PFSK-1 (cell line): ENCODE results near the gene RPS6KA5.

ENCODE experiments used
- FOXP2 ChIP-seq: optimal IDR thresholded peaks from 2 replicates; pipeline ENCODE3; 2011; ENCODE audit warnings: borderline replicate concordance, control low read depth, inconsistent platforms; ENCODE audit not compliant: insufficient read depth; ENCODE audit errors: extremely low read length, extremely low read depth
- POLR2AphosphoS5 ChIP-seq: IDR thresholded peaks from 2 replicates; pipeline ENCODE4 v1.6.1; 2012; ENCODE audit warnings: low read depth, mild to moderate bottlenecking, control low read depth, low read length, moderate library complexity
- SIN3A ChIP-seq: IDR thresholded peaks from 2 replicates; pipeline ENCODE4 v1.6.1; 2012; ENCODE audit warnings: mild to moderate bottlenecking, low read length, moderate library complexity, borderline replicate concordance; ENCODE audit not compliant: insufficient read depth
- TAF1 ChIP-seq: IDR thresholded peaks from 2 replicates; pipeline ENCODE4 v1.6.1; 2012; ENCODE audit warnings: low read length, control low read depth, borderline replicate concordance; ENCODE audit not compliant: insufficient read depth
- TF ChIP-seq, protein P1 (sequence below), 2 experiments: IDR thresholded peaks; 2 replicates each; pipeline versions ENCODE4 v1.6.1 to v1.8.0; 2011 to 2012; ENCODE audit warnings: low read depth in 2 of 2, low read length in 2 of 2, control low read depth in 1 of 2, inconsistent platforms in 1 of 2, mild to moderate bottlenecking in 1 of 2, moderate library complexity in 1 of 2; ENCODE audit not compliant: insufficient read depth in 1 of 2

Gene RPS6KA5

DNA sequence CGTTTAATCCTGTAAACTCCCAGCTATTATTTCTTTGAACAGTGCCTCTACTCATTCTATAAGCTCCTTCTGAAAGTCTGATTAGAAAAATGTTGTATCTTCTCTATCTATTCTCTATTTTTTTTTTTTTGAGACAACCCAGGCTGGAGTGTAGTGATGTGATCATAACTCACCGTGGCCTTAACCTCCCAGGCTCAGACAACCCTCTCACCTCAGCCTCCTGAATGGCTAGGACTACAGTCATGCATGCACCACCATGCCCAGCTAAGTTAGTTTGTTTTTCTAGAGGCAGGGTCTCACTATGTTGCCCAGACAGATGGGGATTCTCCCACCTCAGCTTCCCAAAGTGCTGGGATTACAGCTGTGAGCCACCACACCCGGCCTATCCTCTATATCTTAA is 66.6 kb downstream of the RPS6KA5 start:
- no peak for TF ChIP-seq FOXP2
- TF ChIP-seq, protein P1, sequence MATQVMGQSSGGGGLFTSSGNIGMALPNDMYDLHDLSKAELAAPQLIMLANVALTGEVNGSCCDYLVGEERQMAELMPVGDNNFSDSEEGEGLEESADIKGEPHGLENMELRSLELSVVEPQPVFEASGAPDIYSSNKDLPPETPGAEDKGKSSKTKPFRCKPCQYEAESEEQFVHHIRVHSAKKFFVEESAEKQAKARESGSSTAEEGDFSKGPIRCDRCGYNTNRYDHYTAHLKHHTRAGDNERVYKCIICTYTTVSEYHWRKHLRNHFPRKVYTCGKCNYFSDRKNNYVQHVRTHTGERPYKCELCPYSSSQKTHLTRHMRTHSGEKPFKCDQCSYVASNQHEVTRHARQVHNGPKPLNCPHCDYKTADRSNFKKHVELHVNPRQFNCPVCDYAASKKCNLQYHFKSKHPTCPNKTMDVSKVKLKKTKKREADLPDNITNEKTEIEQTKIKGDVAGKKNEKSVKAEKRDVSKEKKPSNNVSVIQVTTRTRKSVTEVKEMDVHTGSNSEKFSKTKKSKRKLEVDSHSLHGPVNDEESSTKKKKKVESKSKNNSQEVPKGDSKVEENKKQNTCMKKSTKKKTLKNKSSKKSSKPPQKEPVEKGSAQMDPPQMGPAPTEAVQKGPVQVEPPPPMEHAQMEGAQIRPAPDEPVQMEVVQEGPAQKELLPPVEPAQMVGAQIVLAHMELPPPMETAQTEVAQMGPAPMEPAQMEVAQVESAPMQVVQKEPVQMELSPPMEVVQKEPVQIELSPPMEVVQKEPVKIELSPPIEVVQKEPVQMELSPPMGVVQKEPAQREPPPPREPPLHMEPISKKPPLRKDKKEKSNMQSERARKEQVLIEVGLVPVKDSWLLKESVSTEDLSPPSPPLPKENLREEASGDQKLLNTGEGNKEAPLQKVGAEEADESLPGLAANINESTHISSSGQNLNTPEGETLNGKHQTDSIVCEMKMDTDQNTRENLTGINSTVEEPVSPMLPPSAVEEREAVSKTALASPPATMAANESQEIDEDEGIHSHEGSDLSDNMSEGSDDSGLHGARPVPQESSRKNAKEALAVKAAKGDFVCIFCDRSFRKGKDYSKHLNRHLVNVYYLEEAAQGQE (IDR thresholded peaks at IDR 0.05; ENCODE audit: insufficient read depth in 1 of 2, low read depth in 2 of 2, low read length in 2 of 2) = no peak
- no peak for TF ChIP-seq SIN3A
- TF ChIP-seq POLR2AphosphoS5 = no peak
- TF ChIP-seq TAF1 = no peak

DNA sequence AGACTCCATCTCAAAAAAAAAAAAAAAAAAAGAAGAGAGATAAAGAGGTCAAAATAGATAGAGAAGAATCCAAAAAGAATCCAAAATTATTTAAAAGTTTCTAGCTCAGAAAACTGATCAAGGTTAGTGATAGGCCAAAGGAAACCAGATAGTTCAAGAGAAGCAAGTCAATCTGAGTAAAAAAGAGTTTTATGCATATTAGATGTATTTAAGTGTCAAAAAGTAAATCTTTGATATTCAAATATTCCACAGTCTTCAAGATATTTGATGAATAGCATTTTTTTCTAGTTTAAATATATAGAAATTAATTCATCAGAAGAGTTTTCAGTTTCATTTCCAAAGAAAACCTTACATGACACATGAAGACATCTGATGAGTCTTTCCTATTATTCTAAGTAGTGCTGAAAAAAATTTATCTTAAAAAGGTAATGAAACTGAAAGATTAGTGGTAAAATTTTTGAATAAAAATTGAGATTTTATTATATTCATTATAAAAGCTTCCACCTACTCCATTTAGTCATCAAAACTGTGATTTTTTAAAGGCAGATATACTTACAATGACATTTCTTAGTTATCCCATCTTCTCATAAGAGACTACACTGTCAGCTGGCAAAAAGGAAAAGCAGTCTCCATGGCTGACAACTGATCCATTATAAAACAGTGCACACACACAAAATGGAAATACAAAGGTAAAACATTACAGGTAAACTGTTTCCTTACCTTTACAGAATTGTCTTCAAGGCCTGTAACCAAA is 68.6 kb downstream of the RPS6KA5 start:
- no peak for TF ChIP-seq SIN3A
- TF ChIP-seq POLR2AphosphoS5 = no peak
- no peak for TF ChIP-seq FOXP2
- TF ChIP-seq, protein P1 (IDR thresholded peaks at IDR 0.05; ENCODE audit: insufficient read depth in 1 of 2, low read depth in 2 of 2, low read length in 2 of 2) = no peak
- no peak for TF ChIP-seq TAF1

- TF ChIP-seq, protein P1 (IDR thresholded peaks at IDR 0.05; ENCODE audit: insufficient read depth in 1 of 2, low read depth in 2 of 2, low read length in 2 of 2) = no peak
- TF ChIP-seq FOXP2 (no peak), SIN3A (no peak), POLR2AphosphoS5 (no peak), TAF1 (no peak)
Observed at GRCh38 chr14:90990141-90990540, 70.3 kb downstream of the RPS6KA5 start.

DNA sequence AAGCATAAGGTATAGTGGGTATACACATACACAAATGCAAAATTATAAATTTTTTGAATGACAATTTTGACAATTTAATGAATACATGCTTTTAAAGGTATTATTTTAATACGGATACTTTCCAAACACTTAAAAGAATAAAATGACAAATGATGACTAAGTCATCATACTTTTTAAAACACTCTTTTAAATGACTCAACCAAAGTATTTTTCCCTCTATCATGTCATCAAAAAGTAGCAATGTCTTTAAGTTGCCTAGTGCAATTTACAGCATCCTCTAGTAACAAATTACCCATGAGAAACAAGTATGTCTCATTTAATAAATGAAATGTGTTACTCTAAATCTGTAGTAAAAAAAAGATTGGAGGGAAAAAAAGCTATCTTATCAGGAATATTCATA is 73.3 kb downstream of the RPS6KA5 start:
- TF ChIP-seq, protein P1 (IDR thresholded peaks at IDR 0.05; ENCODE audit: insufficient read depth in 1 of 2, low read depth in 2 of 2, low read length in 2 of 2) = no peak
- TF ChIP-seq POLR2AphosphoS5 (no peak), FOXP2 (no peak), TAF1 (no peak), SIN3A (no peak)

DNA sequence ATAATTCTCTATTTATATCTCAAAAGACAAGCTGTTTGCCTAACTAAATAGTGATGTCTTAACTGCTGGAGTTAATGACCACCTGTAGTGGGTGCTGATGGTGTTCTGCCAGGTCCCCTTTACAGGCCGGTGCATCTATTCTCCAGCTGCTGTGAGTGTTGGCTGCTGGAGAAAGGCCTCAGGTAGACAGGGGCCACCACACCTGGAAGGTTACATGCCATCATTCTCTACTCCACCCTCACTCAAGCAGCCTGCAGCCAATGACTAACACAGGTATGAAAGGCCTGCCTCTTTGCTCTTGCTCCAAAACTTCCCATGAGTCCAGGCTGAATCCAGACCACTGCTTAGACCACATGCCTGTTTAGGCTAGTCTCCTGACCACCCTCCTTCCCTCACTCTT is 73.9 kb downstream of the RPS6KA5 start:
- TF ChIP-seq POLR2AphosphoS5 (no peak), TAF1 (no peak), FOXP2 (no peak), SIN3A (no peak)
- TF ChIP-seq, protein P1 (IDR thresholded peaks at IDR 0.05; ENCODE audit: insufficient read depth in 1 of 2, low read depth in 2 of 2, low read length in 2 of 2) = no peak
